Erythroblast (primary cell): ENCODE data around the gene DRG1.

Experiments
- GATA1 ChIP-seq: IDR thresholded peaks from 2 replicates; pipeline ENCODE4 v1.6.1; 2011; ENCODE audit warnings: low read depth, mild to moderate bottlenecking, control low read depth, low read length, moderate library complexity
- POLR2A ChIP-seq: IDR thresholded peaks from 2 replicates; pipeline ENCODE4 v1.6.1; 2011; ENCODE audit warnings: mild to moderate bottlenecking, low read length

DNA sequence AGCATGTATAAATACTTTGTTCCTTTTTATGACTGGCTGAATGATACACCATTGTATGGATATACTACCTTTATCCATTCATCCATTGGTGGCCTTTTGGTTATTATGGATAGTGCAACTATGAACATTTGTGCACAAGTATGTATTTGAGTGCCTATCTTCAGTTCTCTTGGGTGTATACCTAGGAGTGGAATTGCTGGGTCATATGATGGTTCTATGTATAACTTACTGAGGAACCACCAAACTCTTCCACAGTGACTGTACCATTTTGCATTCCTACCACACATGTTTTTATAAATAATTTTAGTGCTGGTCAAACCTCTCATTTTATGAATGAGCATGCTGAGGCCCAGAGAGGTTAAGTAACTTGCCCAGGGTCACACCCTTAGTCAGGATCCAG lies 49.4 kb upstream of the DRG1 start:
- no peak for TF ChIP-seq POLR2A
- TF ChIP-seq GATA1 = no peak
